Loucy (cell line): ENCODE measurements around the gene TMEM234.

Experiments used
- CTCF ChIP-seq: fragments of 200-600 bp; sonication (generic); conservative IDR thresholded peaks from 2 replicates; pipeline ENCODE4 v1.5.1; 2014; ENCODE audit warnings: mild to moderate bottlenecking, antibody characterized with exemption, low read length
- EZH2phosphoT487 ChIP-seq: fragments of 200-600 bp; IDR thresholded peaks from 2 replicates; pipeline ENCODE4 v1.6.1; 2018; ENCODE audit warnings: antibody characterized with exemption, mild to moderate bottlenecking, moderate library complexity, borderline replicate concordance

- TF ChIP-seq CTCF: no peak
- TF ChIP-seq EZH2phosphoT487: no peak
Observed at GRCh38 chr1:32179193-32179442, 43.0 kb downstream of the TMEM234 start.
